ENCODE data around the gene DCXR. TPM values are rescaled to one million over a fixed set of nuclear protein-coding genes. Genes with fewer than 3 reads are reported as not detected.

DCXR gene
- polyA plus RNA-seq (ENCODE audit: insufficient read length in 4 of 4): 100 to 1,000 TPM in 1 of 4 donors, 10 to 100 TPM in 3; 79.6 to 138 (median 86.5) TPM

- peak; percentile 84 to 91 (median 88) for DNase-seq (ENCODE audit: low read depth in 4 of 4, low spot score in 2 of 4)
Measured at GRCh38 chr17:82037092-82037888, at the start of gene DCXR. Gene DCXR (minus strand): TSS chr17:82037697. CDS start chr17:82037682, 15 bp downstream.

GRCh38 chr17:82085931-82086764 is 48.7 kb upstream of the DCXR start:
- no peak for DNase-seq (ENCODE audit: low read depth in 4 of 4, low spot score in 2 of 4)

GRCh38 chr17:82085031-82085861 is 47.7 kb upstream of the DCXR start:
- DNase-seq (ENCODE audit: low read depth in 4 of 4, low spot score in 2 of 4): no peak

- DNase-seq (ENCODE audit: low read depth in 4 of 4, low spot score in 2 of 4): no peak
Measured at GRCh38 chr17:82084373-82085030, 47.0 kb upstream of the DCXR start.

GRCh38 chr17:82083533-82084359 is 46.2 kb upstream of the DCXR start:
- no peak for DNase-seq (ENCODE audit: low read depth in 4 of 4, low spot score in 2 of 4)

- no peak for DNase-seq (ENCODE audit: low read depth in 4 of 4, low spot score in 2 of 4)
Measured at GRCh38 chr17:82083009-82083408, 45.5 kb upstream of the DCXR start.

- no peak for DNase-seq (ENCODE audit: low read depth in 4 of 4, low spot score in 2 of 4)
Measured at GRCh38 chr17:82082456-82082855, 45.0 kb upstream of the DCXR start.

GRCh38 chr17:82081966-82082365 is 44.5 kb upstream of the DCXR start:
- DNase-seq (ENCODE audit: low read depth in 4 of 4, low spot score in 2 of 4): no peak

- DNase-seq (ENCODE audit: low read depth in 4 of 4, low spot score in 2 of 4): no peak
Measured at GRCh38 chr17:82081546-82081945, 44.0 kb upstream of the DCXR start.

- no peak for DNase-seq (ENCODE audit: low read depth in 4 of 4, low spot score in 2 of 4)
Measured at GRCh38 chr17:82080789-82081464, 43.4 kb upstream of the DCXR start.

- DNase-seq (ENCODE audit: low read depth in 4 of 4, low spot score in 2 of 4): no peak
Measured at GRCh38 chr17:82080048-82080788, 42.7 kb upstream of the DCXR start.

- no peak for DNase-seq (ENCODE audit: low read depth in 4 of 4, low spot score in 2 of 4)
Measured at GRCh38 chr17:82079001-82079677, 41.6 kb upstream of the DCXR start.

- no peak for DNase-seq (ENCODE audit: low read depth in 4 of 4, low spot score in 2 of 4)
Measured at GRCh38 chr17:82078433-82078832, 40.9 kb upstream of the DCXR start.

GRCh38 chr17:82077617-82078358 is 40.3 kb upstream of the DCXR start:
- DNase-seq (ENCODE audit: low read depth in 4 of 4, low spot score in 2 of 4): no peak

GRCh38 chr17:82076785-82077591 is 39.5 kb upstream of the DCXR start:
- no peak for DNase-seq (ENCODE audit: low read depth in 4 of 4, low spot score in 2 of 4)

Data from left renal cortex interstitium (tissue), 4 donors.